ENCODE data around the gene RAP1GAP2. TPM values are rescaled to one million over a fixed set of nuclear protein-coding genes. Genes with fewer than 3 reads are reported as not detected.

RAP1GAP2 gene
- total and polyA plus RNA-seq, 2 experiments from 2014 or later = 0.74 to 3.8 TPM

- Histone ChIP-seq H3K4me3 (peak overlapping the region; percentile 69), H3K27me3 (replicated peaks; ENCODE audit: insufficient read depth) (no peaks in the 10 kb centered on the region), H3K9me2 (ENCODE audit: insufficient read depth) (no peaks in the 10 kb centered on the region), H3K4me1 (ENCODE audit: insufficient read depth) (no peaks in the 10 kb centered on the region), H3K4me2 (ENCODE audit: unreplicated experiment) (peak overlapping the region; percentile 52), H4K20me1 (ENCODE audit: insufficient read depth) (no peaks in the 10 kb centered on the region), H3K79me2 (ENCODE audit: insufficient read depth) (0 out of 2 replicates have a peak, but pooled peaks cover 4% of the 10 kb centered on the region), H3F3A (ENCODE audit: insufficient read depth) (0 out of 2 replicates have a peak, but pooled peaks cover 4% of the 10 kb centered on the region), H2AFZ (peak overlapping the region; percentile 54), H3K27ac (no peak overlapping the region), H3K9ac (peak overlapping the region; percentile 30), H3K9me3 (ENCODE audit: low read depth) (no peaks in the 10 kb centered on the region), H3K36me3 (ENCODE audit: low read depth) (no peaks in the 10 kb centered on the region)
- TF ChIP-seq EZH2phosphoT487 (IDR thresholded peaks at IDR 0.05; ENCODE audit: insufficient read depth, low read depth) = no peak
- no peak for TF ChIP-seq EZH2 (IDR thresholded peaks at IDR 0.05; ENCODE audit: insufficient read depth, poor library complexity, severe bottlenecking)
- 20 to 34% methylated on average over 17 to 55 of the region's 55 CpGs for WGBS, 2 experiments (ENCODE audit: low coverage in 1 of 2, low lambda C conversion rate in 2 of 2, missing lambda C conversion rate in 2 of 2)
- no peak for DNase-seq
- in situ Hi-C loops (cut with MboI) = no loop called here
Observed at GRCh38 chr17:2852729-2853282, 56.6 kb downstream of the RAP1GAP2 start.

GRCh38 chr17:2853283-2854142 is 57.3 kb downstream of the RAP1GAP2 start:
- Histone ChIP-seq H3K4me3 (peak overlapping the region; percentile 69), H3K4me1 (ENCODE audit: insufficient read depth) (no peaks in the 10 kb centered on the region), H3K79me2 (ENCODE audit: insufficient read depth) (0 out of 2 replicates have a peak, but pooled peaks cover 4% of the 10 kb centered on the region), H3K27me3 (replicated peaks; ENCODE audit: insufficient read depth) (no peaks in the 10 kb centered on the region), H3K9me3 (ENCODE audit: low read depth) (no peaks in the 10 kb centered on the region), H3K36me3 (ENCODE audit: low read depth) (no peaks in the 10 kb centered on the region), H2AFZ (peak overlapping the region; percentile 66), H3K4me2 (ENCODE audit: unreplicated experiment) (peak overlapping the region; percentile 80), H3F3A (ENCODE audit: insufficient read depth) (0 out of 2 replicates have a peak, but pooled peaks cover 4% of the 10 kb centered on the region), H3K9me2 (ENCODE audit: insufficient read depth) (no peaks in the 10 kb centered on the region), H4K20me1 (ENCODE audit: insufficient read depth) (no peaks in the 10 kb centered on the region), H3K9ac (peak overlapping the region; percentile 30), H3K27ac (no peak overlapping the region)
- in situ Hi-C loops (cut with MboI) = no loop called here
- TF ChIP-seq EZH2 (IDR thresholded peaks at IDR 0.05; ENCODE audit: insufficient read depth, poor library complexity, severe bottlenecking) = no peak
- no peak for TF ChIP-seq EZH2phosphoT487 (IDR thresholded peaks at IDR 0.05; ENCODE audit: insufficient read depth, low read depth)
- DNase-seq = peak; percentile 76
- 2 to 3% methylated on average over 15 to 79 of the region's 119 CpGs for WGBS, 2 experiments (ENCODE audit: low coverage in 1 of 2, low lambda C conversion rate in 2 of 2, missing lambda C conversion rate in 2 of 2)

DNA sequence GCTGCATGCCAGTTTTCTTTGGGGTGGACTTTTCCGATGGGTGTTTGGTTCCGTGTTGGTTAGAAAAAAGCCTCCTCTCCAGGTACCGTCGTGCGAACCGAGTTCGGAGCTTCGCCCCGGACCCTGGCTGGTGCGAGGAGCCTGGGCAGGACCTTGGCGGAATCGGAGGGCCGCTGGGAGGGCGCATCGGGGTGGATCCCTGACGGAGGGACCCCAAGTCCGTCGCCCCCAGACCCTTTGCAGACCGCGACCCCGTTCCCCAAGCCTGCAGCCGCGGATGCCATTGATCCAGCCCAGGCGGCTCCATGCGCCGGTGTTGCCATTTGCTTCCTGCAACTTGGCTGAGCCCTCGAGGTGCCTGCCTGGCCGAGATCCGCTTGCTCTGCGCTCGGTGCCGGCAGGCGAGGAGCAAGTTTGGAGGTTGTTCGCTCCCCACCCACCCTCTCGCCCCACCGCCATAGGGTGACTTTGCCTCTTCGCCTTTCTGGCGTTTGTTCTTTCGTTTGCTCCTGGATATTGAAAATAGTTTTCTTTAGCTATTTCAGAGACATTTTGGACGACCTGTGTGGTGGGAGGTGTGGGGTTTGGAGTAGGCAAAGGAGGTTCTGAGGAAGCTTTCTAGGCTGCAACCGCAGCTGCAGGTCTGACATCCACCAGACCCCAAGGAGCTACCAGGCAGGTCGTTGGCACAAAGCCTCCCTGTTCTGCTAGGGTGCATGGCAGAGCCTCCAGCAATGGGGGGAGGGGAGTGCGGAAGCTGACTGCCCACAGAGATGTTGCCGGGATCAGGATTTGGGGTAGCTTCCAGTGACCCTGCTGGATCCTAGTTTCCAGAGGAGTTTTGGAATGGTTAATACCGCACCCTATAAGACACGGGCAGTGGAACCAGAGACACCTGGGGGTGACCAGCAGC is 58.2 kb downstream of the RAP1GAP2 start:
- 0 out of 2 replicates have a peak, but pooled peaks cover 4% of the 10 kb centered on the region for H3K79me2 ChIP-seq (ENCODE audit: insufficient read depth)
- no peaks in the 10 kb centered on the region for H4K20me1 ChIP-seq (ENCODE audit: insufficient read depth)
- H3F3A ChIP-seq (ENCODE audit: insufficient read depth) = 0 out of 2 replicates have a peak, but pooled peaks cover 4% of the 10 kb centered on the region
- H3K4me3 ChIP-seq = peak overlapping the region; percentile 69
- H3K4me1 ChIP-seq (ENCODE audit: insufficient read depth) = no peaks in the 10 kb centered on the region
- in situ Hi-C loops (cut with MboI) = no loop called here
- no peaks in the 10 kb centered on the region for H3K9me3 ChIP-seq (ENCODE audit: low read depth)
- peak; percentile 58 for DNase-seq
- H3K9ac ChIP-seq = peak overlapping the region; percentile 19; the same call in 1 of the 2 replicates
- H3K27ac ChIP-seq = no peak overlapping the region
- H3K9me2 ChIP-seq (ENCODE audit: insufficient read depth) = no peaks in the 10 kb centered on the region
- H2AFZ ChIP-seq = peak overlapping the region; percentile 66
- TF ChIP-seq EZH2 (IDR thresholded peaks at IDR 0.05; ENCODE audit: insufficient read depth, poor library complexity, severe bottlenecking) = no peak
- TF ChIP-seq EZH2phosphoT487 (IDR thresholded peaks at IDR 0.05; ENCODE audit: insufficient read depth, low read depth) = no peak
- H3K36me3 ChIP-seq (ENCODE audit: low read depth) = no peaks in the 10 kb centered on the region
- H3K4me2 ChIP-seq (ENCODE audit: unreplicated experiment) = peak overlapping the region; percentile 80
- no peaks in the 10 kb centered on the region for H3K27me3 ChIP-seq (replicated peaks; ENCODE audit: insufficient read depth)
- WGBS, 2 experiments (ENCODE audit: low coverage in 1 of 2, low lambda C conversion rate in 2 of 2, missing lambda C conversion rate in 2 of 2) = 2 to 4% methylated on average over 36 to 42 of the region's 46 CpGs
